HUES48 (cell line): ENCODE results near the gene SPO11.

Experiments used
- H3K27ac ChIP-seq: one replicate; pipeline ENCODE4 v1.7.0; 2013; ENCODE audit warnings: low read depth, low read length, inconsistent platforms
- H3K27me3 ChIP-seq: 2 replicates; pipeline ENCODE4 v1.6.1; 2013; ENCODE audit warnings: mild to moderate bottlenecking, low read length; ENCODE audit not compliant: control insufficient read depth, insufficient read depth
- H3K36me3 ChIP-seq: 2 replicates; pipeline ENCODE4 v1.6.1; 2013; ENCODE audit warnings: low read length; ENCODE audit not compliant: control insufficient read depth, insufficient read depth
- H3K4me1 ChIP-seq: 2 replicates; pipeline ENCODE4 v1.6.1; 2013; ENCODE audit warnings: mild to moderate bottlenecking, low read length; ENCODE audit not compliant: control insufficient read depth, insufficient read depth
- H3K4me3 ChIP-seq: 2 replicates; pipeline ENCODE4 v1.5.1; 2013; ENCODE audit warnings: mild to moderate bottlenecking, low read depth, low read length
- H3K9ac ChIP-seq: 2 replicates; pipeline ENCODE4 v1.6.1; 2013; ENCODE audit warnings: mild to moderate bottlenecking, low read depth, low read length, moderate library complexity
- H3K9me3 ChIP-seq: 2 replicates; pipeline ENCODE4 v1.6.1; 2013; ENCODE audit warnings: low read length; ENCODE audit not compliant: control insufficient read depth, insufficient read depth

The SPO11 gene

GRCh38 chr20:57353351-57353750, 23.7 kb downstream of the SPO11 start:
- Histone ChIP-seq H3K4me3 (no peak overlapping the region), H3K27me3 (no peaks in the 10 kb centered on the region), H3K9ac (no peak overlapping the region), H3K4me1 (no peaks in the 10 kb centered on the region; the same call in none of the 2 replicates), H3K36me3 (no peaks in the 10 kb centered on the region; the same call in none of the 2 replicates), H3K9me3 (no peaks in the 10 kb centered on the region), H3K27ac (no peak overlapping the region)

GRCh38 chr20:57361517-57361916, 31.9 kb downstream of the SPO11 start:
- peaks cover 41% of the 10 kb centered on the region for H3K36me3 ChIP-seq
- H3K4me3 ChIP-seq, result no peak overlapping the region
- H3K27me3 ChIP-seq, result no peaks in the 10 kb centered on the region
- H3K4me1 ChIP-seq, result no peaks in the 10 kb centered on the region
- no peak overlapping the region for H3K9ac ChIP-seq
- no peaks in the 10 kb centered on the region for H3K9me3 ChIP-seq
- no peak overlapping the region for H3K27ac ChIP-seq

GRCh38 chr20:57364451-57364850, 34.8 kb downstream of the SPO11 start:
- H3K36me3 ChIP-seq, result peaks cover 70% of the 10 kb centered on the region
- no peak overlapping the region for H3K9ac ChIP-seq
- no peak overlapping the region for H3K27ac ChIP-seq
- no peaks in the 10 kb centered on the region for H3K9me3 ChIP-seq
- H3K27me3 ChIP-seq, result no peaks in the 10 kb centered on the region
- no peak overlapping the region for H3K4me3 ChIP-seq
- no peaks in the 10 kb centered on the region for H3K4me1 ChIP-seq

- H3K4me3 ChIP-seq, result no peak overlapping the region
- H3K27ac ChIP-seq, result no peak overlapping the region
- H3K4me1 ChIP-seq, result peaks cover 5% of the 10 kb centered on the region
- no peak overlapping the region for H3K9ac ChIP-seq
- peaks cover 99% of the 10 kb centered on the region for H3K36me3 ChIP-seq
- H3K27me3 ChIP-seq, result no peaks in the 10 kb centered on the region
- no peaks in the 10 kb centered on the region for H3K9me3 ChIP-seq
Observed at GRCh38 chr20:57369596-57369995, 40.0 kb downstream of the SPO11 start.

- Histone ChIP-seq H3K27me3 (no peaks in the 10 kb centered on the region), H3K27ac (no peak overlapping the region), H3K9ac (no peak overlapping the region), H3K9me3 (no peaks in the 10 kb centered on the region), H3K4me3 (no peak overlapping the region), H3K4me1 (peaks cover 8% of the 10 kb centered on the region), H3K36me3 (peaks cover 99% of the 10 kb centered on the region)
Observed at GRCh38 chr20:57370316-57370715, 40.7 kb downstream of the SPO11 start.

GRCh38 chr20:57371363-57371762, 41.8 kb downstream of the SPO11 start:
- Histone ChIP-seq H3K4me3 (no peak overlapping the region), H3K36me3 (peaks cover 99% of the 10 kb centered on the region), H3K4me1 (peaks cover 8% of the 10 kb centered on the region)

GRCh38 chr20:57372157-57372556, 42.6 kb downstream of the SPO11 start:
- H3K4me3 ChIP-seq, result no peak overlapping the region
- no peaks in the 10 kb centered on the region for H3K9me3 ChIP-seq
- peaks cover 8% of the 10 kb centered on the region for H3K4me1 ChIP-seq
- no peaks in the 10 kb centered on the region for H3K27me3 ChIP-seq
- H3K36me3 ChIP-seq, result peaks cover 99% of the 10 kb centered on the region
- no peak overlapping the region for H3K9ac ChIP-seq
- H3K27ac ChIP-seq, result no peak overlapping the region

More at GRCh38 chr20:57371363-57371762, 41.8 kb downstream of the SPO11 start:
- no peaks in the 10 kb centered on the region for H3K9me3 ChIP-seq
- H3K27me3 ChIP-seq, result no peaks in the 10 kb centered on the region
- no peak overlapping the region for H3K27ac ChIP-seq
- H3K9ac ChIP-seq, result no peak overlapping the region

GRCh38 chr20:57372581-57373350, 43.2 kb downstream of the SPO11 start:
- Histone ChIP-seq H3K27me3 (no peaks in the 10 kb centered on the region), H3K9me3 (no peaks in the 10 kb centered on the region), H3K4me1 (peaks cover 8% of the 10 kb centered on the region), H3K36me3 (peaks cover 99% of the 10 kb centered on the region), H3K9ac (no peak overlapping the region), H3K27ac (no peak overlapping the region), H3K4me3 (no peak overlapping the region)

- peaks cover 98% of the 10 kb centered on the region for H3K36me3 ChIP-seq
- no peaks in the 10 kb centered on the region for H3K9me3 ChIP-seq
- no peak overlapping the region for H3K9ac ChIP-seq
- H3K4me3 ChIP-seq, result no peak overlapping the region
- H3K27ac ChIP-seq, result no peak overlapping the region
- peaks cover 8% of the 10 kb centered on the region for H3K4me1 ChIP-seq
- H3K27me3 ChIP-seq, result no peaks in the 10 kb centered on the region
Observed at GRCh38 chr20:57374343-57374930, 44.8 kb downstream of the SPO11 start.

GRCh38 chr20:57374931-57375651, 45.5 kb downstream of the SPO11 start:
- H3K4me1 ChIP-seq, result peaks cover 8% of the 10 kb centered on the region
- no peak overlapping the region for H3K27ac ChIP-seq
- no peaks in the 10 kb centered on the region for H3K27me3 ChIP-seq
- H3K9ac ChIP-seq, result no peak overlapping the region
- H3K36me3 ChIP-seq, result peaks cover 97% of the 10 kb centered on the region
- H3K9me3 ChIP-seq, result no peaks in the 10 kb centered on the region
- no peak overlapping the region for H3K4me3 ChIP-seq
